HepG2 (cell line): Measurements from ENCODE around the gene SLC1A2. TPM values are rescaled to one million over a fixed set of nuclear protein-coding genes. Genes with fewer than 3 reads are reported as not detected.

Source experiments
- ATF4 ChIP-seq, 2 experiments: fragments of 450-650 bp in 1 of 2; sonication (generic) in 1 of 2; formaldehyde crosslinking; IDR thresholded peaks; 2 replicates each; pipeline versions ENCODE4 v1.5.0 to v1.8.0; 2020 to 2022; ENCODE audit warnings: mild to moderate bottlenecking in 1 of 2, missing genetic modification reagents in 1 of 2
- BORCS8-MEF2B ChIP-seq: sonication (generic); formaldehyde crosslinking; IDR thresholded peaks from 2 replicates; pipeline ENCODE4 v1.8.0; 2022; ENCODE audit warnings: mild to moderate bottlenecking, missing genetic modification reagents
- CC2D1A ChIP-seq: sonication (generic); formaldehyde crosslinking; IDR thresholded peaks from 2 replicates; pipeline ENCODE4 v1.8.1; 2023; ENCODE audit warnings: mild to moderate bottlenecking, missing genetic modification reagents
- ELF1 ChIP-seq: sonication (generic); formaldehyde crosslinking; IDR thresholded peaks from 2 replicates; pipeline ENCODE4 v1.4.0; 2020; ENCODE audit warnings: missing genetic modification reagents
- ERF ChIP-seq: IDR thresholded peaks from 2 replicates; pipeline ENCODE4 v1.6.1; 2018; ENCODE audit warnings: missing biosample characterization, missing genetic modification reagents
- FOXA3 ChIP-seq: IDR thresholded peaks from 2 replicates; pipeline ENCODE4 v1.6.1; 2016; ENCODE audit warnings: missing genetic modification reagents, missing compliant biosample characterization
- HNF1A ChIP-seq, 2 experiments: sonication (generic) in 1 of 2; formaldehyde crosslinking in 1 of 2; IDR thresholded peaks; 2 replicates each; pipeline versions ENCODE4 v1.4.0 to v1.6.1; 2016 to 2020; ENCODE audit warnings: borderline replicate concordance in 1 of 2, low read depth in 1 of 2, mild to moderate bottlenecking in 1 of 2, missing genetic modification reagents in 1 of 2
- LBX2 ChIP-seq: sonication (generic); formaldehyde crosslinking; IDR thresholded peaks from 2 replicates; pipeline ENCODE4 v1.5.0; 2020; ENCODE audit warnings: missing genetic modification reagents, mild to moderate bottlenecking, borderline replicate concordance
- POLR2AphosphoS5 ChIP-seq: IDR thresholded peaks from 2 replicates; pipeline ENCODE4 v1.6.1; 2012; ENCODE audit warnings: low read depth, low read length
- RERE ChIP-seq: IDR thresholded peaks from 2 replicates; pipeline ENCODE4 v1.6.1; 2016; ENCODE audit warnings: low read depth, missing genetic modification reagents, missing compliant biosample characterization
- SALL2 ChIP-seq: sonication (generic); formaldehyde crosslinking; IDR thresholded peaks from 2 replicates; pipeline ENCODE4 v1.8.1; 2023; ENCODE audit warnings: mild to moderate bottlenecking, missing genetic modification reagents, inconsistent platforms
- TFE3 ChIP-seq: IDR thresholded peaks from 2 replicates; pipeline ENCODE4 v1.6.1; 2016
- TP53 ChIP-seq: sonication (generic); formaldehyde crosslinking; conservative IDR thresholded peaks from 2 replicates; pipeline ENCODE4 v1.4.0; 2020; ENCODE audit warnings: missing genetic modification reagents
- ZBTB38 ChIP-seq: sonication (generic); formaldehyde crosslinking; IDR thresholded peaks from 2 replicates; pipeline ENCODE4 v1.5.1; 2020; ENCODE audit warnings: mild to moderate bottlenecking, missing genetic modification reagents
- ZNF572 ChIP-seq: sonication (generic); formaldehyde crosslinking; IDR thresholded peaks from 2 replicates; pipeline ENCODE4 v1.5.1; 2020; ENCODE audit warnings: mild to moderate bottlenecking, missing genetic modification reagents
- polyA plus RNA-seq, 8 experiments: library from polyadenylated mRNA; depleted of rRNA in 3 of 8; stranded (reverse) in 7 of 8; unstranded in 1 of 8; fragments of >200 nt; fragmentation: Illumina TruSeq in 4 of 8; extraction: Trizol in 4 of 8; gene quantifications; 2 replicates each; pipeline versions ENCODE4 v1.2.1 to v1.2.3, GENCODE V29; 2011 to 2016; ENCODE audit warnings: low read depth in 4 of 8, missing spikeins in 1 of 8, mixed read lengths in 1 of 8; ENCODE audit not compliant: insufficient read depth in 1 of 8
- total RNA-seq, 5 experiments: library from RNA; depleted of rRNA; stranded (reverse); fragments of >200 nt; fragmentation: Illumina TruSeq; extraction: Trizol; gene quantifications; 2 replicates each; pipeline ENCODE4 v1.2.3, GENCODE V29; 2016; ENCODE audit warnings: low read depth in 1 of 5

SLC1A2 gene
- total and polyA plus RNA-seq, 2 of the 13 experiments (the other 11 are each of a cell fraction or from before 2014, with no cell fraction given), result 23.2 to 43.2 TPM

- TF ChIP-seq ZBTB38 (CRISPR knock-in tag) (0 out of 2 replicates have a peak, but pooled peaks have one; percentile 36), TP53 (CRISPR knock-in tag) (0 out of 2 replicates have a peak, but pooled peaks have one; percentile 31), TFE3 (peak; percentile 81), RERE (CRISPR knock-in tag) (peak; percentile 93), ERF (CRISPR knock-in tag) (peak; percentile 84), FOXA3 (CRISPR knock-in tag) (peak; percentile 98), LBX2 (CRISPR knock-in tag) (no peak), BORCS8-MEF2B (CRISPR knock-in tag) (peak; percentile 55; the same call in 1 of the 2 replicates), POLR2AphosphoS5 (peak; percentile 81), CC2D1A (0 out of 2 replicates have a peak, but pooled peaks have one; percentile 54), ATF4 (CRISPR knock-in tag; IDR thresholded peaks at IDR 0.05) (peak in 1 of 2 experiments; percentile 92; a peak in 2 of 4 replicates), HNF1A (IDR thresholded peaks at IDR 0.05; ENCODE audit: low read depth) (peak; percentile 72), HNF1A (CRISPR knock-in tag; IDR thresholded peaks at IDR 0.05; ENCODE audit: borderline replicate concordance) (peak; percentile 81), SALL2 (CRISPR knock-in tag) (peak; percentile 58; the same call in 1 of the 2 replicates), ZNF572 (CRISPR knock-in tag) (no peak), ELF1 (CRISPR knock-in tag) (no peak)
These were observed 59.3 kb downstream of the SLC1A2 start (continued) for GRCh38 chr11:35360055-35360530.
